Lung (tissue), 12 donors: ENCODE data around the gene TNFAIP8. TPM values are rescaled to one million over a fixed set of nuclear protein-coding genes. Genes with fewer than 3 reads are reported as not detected.

Experiments used
- ATAC-seq: fragments of 200-7000 bp; cut with Tn5 transposase; one replicate; pipeline ENCODE4 v1.9.1; 2020; ENCODE audit warnings: moderate number of reproducible peaks; ENCODE audit not compliant: insufficient read depth, low FRiP score
- DNase-seq, 3 donors: peaks; one replicate each; pipeline ENCODE4 v3.0.0-alpha.2; 2013 to 2017
- H3K27ac ChIP-seq, 2 donors: one replicate each; pipeline ENCODE4 v1.5.1; 2013; ENCODE audit warnings: mild to moderate bottlenecking in 2 of 2, moderate library complexity in 2 of 2, control low read depth in 1 of 2, inconsistent platforms in 1 of 2, low read depth in 1 of 2, low read length in 1 of 2
- H3K27me3 ChIP-seq, 3 donors: one replicate each; pipeline ENCODE4 v1.5.1; 2013; ENCODE audit warnings: low read length in 2 of 3; ENCODE audit not compliant: control insufficient read depth in 3 of 3, insufficient read depth in 3 of 3
- H3K36me3 ChIP-seq, 4 donors: one replicate each; pipeline ENCODE4 v1.5.1; 2013; ENCODE audit warnings: low read length in 4 of 4, mild to moderate bottlenecking in 1 of 4, moderate library complexity in 1 of 4; ENCODE audit not compliant: control insufficient read depth in 4 of 4, insufficient read depth in 4 of 4
- H3K4me1 ChIP-seq, 5 donors: one replicate each; pipeline ENCODE4 v1.5.1; 2013; ENCODE audit warnings: low read length in 5 of 5, mild to moderate bottlenecking in 2 of 5, moderate library complexity in 1 of 5; ENCODE audit not compliant: control insufficient read depth in 5 of 5, insufficient read depth in 5 of 5
- H3K4me3 ChIP-seq: one replicate; pipeline ENCODE4 v1.5.1; 2013; ENCODE audit warnings: mild to moderate bottlenecking, control low read depth, moderate library complexity
- H3K9ac ChIP-seq, 2 donors: one replicate each; pipeline ENCODE4 v1.5.1; 2013; ENCODE audit warnings: low read length in 2 of 2, control low read depth in 1 of 2; ENCODE audit not compliant: insufficient read depth in 1 of 2
- H3K9me3 ChIP-seq, 4 donors: one replicate each; pipeline ENCODE4 v1.5.1; 2013; ENCODE audit warnings: low read length in 3 of 4, mild to moderate bottlenecking in 1 of 4, moderate library complexity in 1 of 4; ENCODE audit not compliant: control insufficient read depth in 4 of 4, insufficient read depth in 3 of 4
- WGBS, 2 donors: extraction: QIAGEN DNeasy Blood & Tissue Kit; methylation state at CpG; one replicate each; pipeline ENCODE4 v1.1.7; 2013; 5-methylcytosine and 5-hydroxymethylcytosine counted together
- polyA plus RNA-seq, 2 donors: library from polyadenylated mRNA; stranded (reverse); fragments of 200-250 nt; gene quantifications; one replicate each; pipeline ENCODE4 v1.2.1, GENCODE V29; 2013
- total RNA-seq, 2 donors: library from RNA; depleted of rRNA in 1 of 2; stranded (reverse); fragments of >200 nt in 1 of 2; gene quantifications; one replicate each; pipeline ENCODE4 v1.2.1, GENCODE V29; 2014 to 2021
- TF ChIP-seq, protein P1 (sequence below): IDR thresholded peaks from 2 replicates; pipeline ENCODE4 v1.5.1; 2012; ENCODE audit warnings: mild to moderate bottlenecking; ENCODE audit errors: control extremely low read depth, extremely low read depth
- donor health status: control.
- donor health status: control.
- donor health status: Bipolar disorder and iron deficiency.
- donor health status: healthy.
- donor health status: DM: yes; HTN: yes; CAD: no.

TNFAIP8 gene
- total and polyA plus RNA-seq, 4 donors: 11.5 to 58.9 (median 35.6) TPM

DNA sequence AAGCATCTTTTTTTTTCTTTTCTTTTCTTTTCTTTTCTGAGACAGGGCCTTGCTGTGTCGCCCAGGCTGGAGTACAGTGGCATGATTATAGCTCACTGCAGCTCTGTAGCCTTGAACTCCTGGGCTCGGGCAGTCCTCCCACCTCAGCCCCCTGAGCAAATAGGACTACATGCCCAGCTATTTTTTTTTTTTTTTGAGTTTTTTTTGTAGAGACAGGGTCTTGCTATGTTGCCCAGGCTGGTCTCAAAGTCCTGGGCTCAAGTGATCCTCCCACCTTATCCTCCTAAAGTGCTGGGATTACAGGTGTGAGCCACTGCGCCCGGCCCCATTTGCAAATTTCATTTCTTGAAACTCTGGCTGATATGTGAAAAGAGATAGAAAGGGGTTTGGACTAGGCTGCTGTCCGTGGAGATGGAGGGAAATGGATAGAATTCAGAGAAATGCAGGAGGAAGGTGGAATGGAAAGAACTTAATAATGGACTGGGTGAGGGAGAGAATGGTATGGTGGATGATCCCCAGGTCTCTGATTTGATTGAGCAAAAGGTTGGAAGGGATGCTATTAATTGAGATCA is 32.9 kb downstream of the TNFAIP8 start:
- Histone ChIP-seq H3K27me3 (no peaks in the 10 kb centered on the region), H3K9me3 (no peaks in the 10 kb centered on the region), H3K4me1 (peaks cover 3 to 40% (median 13%) of the 10 kb centered on the region in 5 donors), H3K9ac (no peak overlapping the region), H3K4me3 (no peak overlapping the region), H3K36me3 (peaks cover 0 to 9% (median 3%) of the 10 kb centered on the region in 4 donors), H3K27ac (no peak overlapping the region)
- TF ChIP-seq, protein P1, sequence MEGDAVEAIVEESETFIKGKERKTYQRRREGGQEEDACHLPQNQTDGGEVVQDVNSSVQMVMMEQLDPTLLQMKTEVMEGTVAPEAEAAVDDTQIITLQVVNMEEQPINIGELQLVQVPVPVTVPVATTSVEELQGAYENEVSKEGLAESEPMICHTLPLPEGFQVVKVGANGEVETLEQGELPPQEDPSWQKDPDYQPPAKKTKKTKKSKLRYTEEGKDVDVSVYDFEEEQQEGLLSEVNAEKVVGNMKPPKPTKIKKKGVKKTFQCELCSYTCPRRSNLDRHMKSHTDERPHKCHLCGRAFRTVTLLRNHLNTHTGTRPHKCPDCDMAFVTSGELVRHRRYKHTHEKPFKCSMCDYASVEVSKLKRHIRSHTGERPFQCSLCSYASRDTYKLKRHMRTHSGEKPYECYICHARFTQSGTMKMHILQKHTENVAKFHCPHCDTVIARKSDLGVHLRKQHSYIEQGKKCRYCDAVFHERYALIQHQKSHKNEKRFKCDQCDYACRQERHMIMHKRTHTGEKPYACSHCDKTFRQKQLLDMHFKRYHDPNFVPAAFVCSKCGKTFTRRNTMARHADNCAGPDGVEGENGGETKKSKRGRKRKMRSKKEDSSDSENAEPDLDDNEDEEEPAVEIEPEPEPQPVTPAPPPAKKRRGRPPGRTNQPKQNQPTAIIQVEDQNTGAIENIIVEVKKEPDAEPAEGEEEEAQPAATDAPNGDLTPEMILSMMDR: no peak
- no peak for DNase-seq
- 96 to 98% methylated on average over 5 of the region's 5 CpGs for WGBS, 2 donors
- ATAC-seq: no peak

DNA sequence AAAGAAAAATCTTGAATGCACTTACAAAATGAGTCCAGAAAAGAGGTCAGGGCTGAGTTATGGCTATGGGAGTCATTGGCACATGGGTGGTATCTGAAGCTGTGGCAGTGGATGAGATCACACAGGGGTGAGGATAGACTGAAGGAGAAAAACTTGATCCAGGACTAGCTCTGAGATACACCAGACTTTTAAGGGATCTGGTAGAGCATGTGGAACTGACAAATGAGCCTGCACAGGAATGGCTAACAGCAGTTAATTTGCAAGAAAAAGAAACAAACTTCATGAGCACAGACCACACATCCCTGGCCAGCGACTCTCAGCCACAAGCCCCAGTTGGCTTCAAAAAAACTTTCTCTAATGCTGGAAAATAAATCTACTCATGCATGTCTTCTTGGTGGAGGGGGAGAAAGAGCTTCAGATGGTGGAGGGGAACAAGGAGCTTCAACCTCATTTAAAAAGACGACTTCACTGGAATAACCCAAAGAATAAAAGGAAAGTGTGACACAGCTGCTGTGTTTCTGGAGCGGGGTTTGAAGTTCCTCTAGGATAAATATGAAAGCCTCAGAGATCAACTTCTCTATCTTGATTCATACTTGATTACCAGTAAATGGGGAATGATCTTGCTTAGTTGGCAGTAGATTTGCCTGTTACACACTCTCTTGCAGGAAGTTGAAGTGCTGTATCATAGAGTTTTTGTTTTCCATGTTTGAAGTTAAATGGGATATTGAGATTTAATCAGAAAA is 33.6 kb downstream of the TNFAIP8 start:
- WGBS, 2 donors: 60 to 66% methylated on average over 3 of the region's 3 CpGs
- Histone ChIP-seq H3K9me3 (no peaks in the 10 kb centered on the region), H3K4me1 (peaks cover 3 to 40% (median 13%) of the 10 kb centered on the region in 5 donors), H3K4me3 (no peak overlapping the region), H3K27ac (peak overlapping the region in 1 of 2 donors; percentile 2), H3K36me3 (peaks cover 0 to 12% (median 3%) of the 10 kb centered on the region in 4 donors), H3K27me3 (no peaks in the 10 kb centered on the region), H3K9ac (no peak overlapping the region)
- TF ChIP-seq, protein P1: no peak
- peak in 1 of 3 donors; percentile 42 for DNase-seq
- no peak for ATAC-seq

DNA sequence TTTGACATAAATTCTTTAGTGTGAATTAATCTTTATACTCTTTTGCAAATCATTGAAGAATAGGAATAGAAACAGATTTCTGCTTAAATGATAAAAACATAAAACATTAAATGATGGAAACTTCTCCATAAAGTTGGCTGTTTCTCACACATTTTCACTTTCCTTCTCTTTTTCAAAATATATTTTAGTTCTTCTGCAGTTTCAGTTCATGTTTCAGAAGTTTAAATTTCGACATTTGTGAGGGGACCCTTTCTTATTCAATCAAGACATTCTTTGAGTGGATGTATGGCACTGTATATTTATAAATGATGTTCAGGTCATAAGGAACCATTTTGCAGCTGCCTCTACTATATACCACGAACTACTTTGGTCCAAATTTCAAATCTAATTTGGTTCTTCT is 34.6 kb downstream of the TNFAIP8 start:
- ATAC-seq (no peak), DNase-seq (no peak)
- H3K27ac ChIP-seq: no peak overlapping the region
- H3K36me3 ChIP-seq: peaks cover 0 to 12% (median 3%) of the 10 kb centered on the region in 4 donors
- H3K9me3 ChIP-seq: no peaks in the 10 kb centered on the region
- H3K9ac ChIP-seq: no peak overlapping the region
- H3K4me1 ChIP-seq: peaks cover 3 to 33% (median 11%) of the 10 kb centered on the region in 5 donors
- H3K4me3 ChIP-seq: no peak overlapping the region
- TF ChIP-seq, protein P1: no peak
- 74 to 82% methylated on average over 2 of the region's 2 CpGs for WGBS, 2 donors
- no peaks in the 10 kb centered on the region for H3K27me3 ChIP-seq
